Measurements from ENCODE around the gene HOXC4. TPM values are rescaled to one million over a fixed set of nuclear protein-coding genes. Genes with fewer than 3 reads are reported as not detected.

The HOXC4 gene
- total and polyA plus RNA-seq, 2 experiments from 2014 or later: not detected

DNA sequence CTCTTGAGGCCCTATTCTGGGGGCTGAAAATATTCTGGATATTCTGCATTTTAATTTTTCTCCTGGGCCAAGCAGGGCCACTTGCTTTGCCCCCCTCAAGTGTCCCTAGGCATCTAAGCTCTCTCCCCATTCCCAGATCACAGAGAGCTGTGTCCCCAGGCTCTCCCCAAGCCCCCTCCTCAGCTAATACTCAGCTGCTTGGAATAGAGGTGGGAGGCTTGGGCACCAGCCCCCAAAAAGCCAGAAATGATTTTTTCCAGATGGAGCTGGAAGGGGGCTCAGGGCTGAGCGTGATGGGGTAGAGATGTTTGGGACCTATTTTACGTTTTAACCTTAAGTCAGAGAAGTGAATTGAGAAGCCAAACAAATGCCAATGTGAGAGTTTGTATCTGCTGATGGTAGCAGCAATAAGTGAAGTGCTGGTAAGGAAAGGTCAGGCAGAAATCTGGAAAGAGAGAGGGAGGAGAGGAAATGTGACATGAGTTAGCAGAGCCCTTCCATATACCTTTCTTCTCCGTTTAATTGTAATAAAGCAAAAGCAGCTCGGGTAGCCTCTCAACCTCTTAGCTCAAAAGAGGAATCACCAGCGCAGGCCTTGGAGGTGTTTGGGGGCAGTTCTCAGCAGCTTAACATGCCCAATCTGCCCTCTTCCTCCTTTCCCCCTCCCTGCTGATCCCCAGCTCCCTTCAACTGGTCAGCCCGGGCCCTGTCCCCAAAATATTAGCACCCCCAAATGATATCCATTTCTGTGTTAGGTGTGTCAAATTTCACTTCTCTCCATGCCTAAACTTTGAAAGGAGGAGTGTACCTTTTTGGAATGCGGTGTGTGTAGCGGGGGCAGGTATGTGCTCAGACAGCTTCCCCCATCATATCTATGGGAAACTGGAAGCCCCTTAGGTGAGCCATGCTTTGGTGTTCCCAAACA is 30.4 kb upstream of the HOXC4 start:
- Histone ChIP-seq H3K4me1 (ENCODE audit: low read depth) (peaks cover 19% of the 10 kb centered on the region), H3K9me3 (ENCODE audit: low read depth) (no peaks in the 10 kb centered on the region), H3K36me3 (no peaks in the 10 kb centered on the region), H3K27me3 (peaks cover 100% of the 10 kb centered on the region), H3K27ac (no peak overlapping the region), H3K4me3 (no peak overlapping the region)
- DNase-seq (ENCODE audit: low read depth in 1 of 2, low spot score in 1 of 2): no peak
- TF ChIP-seq, protein P1, sequence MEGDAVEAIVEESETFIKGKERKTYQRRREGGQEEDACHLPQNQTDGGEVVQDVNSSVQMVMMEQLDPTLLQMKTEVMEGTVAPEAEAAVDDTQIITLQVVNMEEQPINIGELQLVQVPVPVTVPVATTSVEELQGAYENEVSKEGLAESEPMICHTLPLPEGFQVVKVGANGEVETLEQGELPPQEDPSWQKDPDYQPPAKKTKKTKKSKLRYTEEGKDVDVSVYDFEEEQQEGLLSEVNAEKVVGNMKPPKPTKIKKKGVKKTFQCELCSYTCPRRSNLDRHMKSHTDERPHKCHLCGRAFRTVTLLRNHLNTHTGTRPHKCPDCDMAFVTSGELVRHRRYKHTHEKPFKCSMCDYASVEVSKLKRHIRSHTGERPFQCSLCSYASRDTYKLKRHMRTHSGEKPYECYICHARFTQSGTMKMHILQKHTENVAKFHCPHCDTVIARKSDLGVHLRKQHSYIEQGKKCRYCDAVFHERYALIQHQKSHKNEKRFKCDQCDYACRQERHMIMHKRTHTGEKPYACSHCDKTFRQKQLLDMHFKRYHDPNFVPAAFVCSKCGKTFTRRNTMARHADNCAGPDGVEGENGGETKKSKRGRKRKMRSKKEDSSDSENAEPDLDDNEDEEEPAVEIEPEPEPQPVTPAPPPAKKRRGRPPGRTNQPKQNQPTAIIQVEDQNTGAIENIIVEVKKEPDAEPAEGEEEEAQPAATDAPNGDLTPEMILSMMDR (IDR thresholded peaks at IDR 0.05; ENCODE audit: low read depth, low read length): no peak

DNA sequence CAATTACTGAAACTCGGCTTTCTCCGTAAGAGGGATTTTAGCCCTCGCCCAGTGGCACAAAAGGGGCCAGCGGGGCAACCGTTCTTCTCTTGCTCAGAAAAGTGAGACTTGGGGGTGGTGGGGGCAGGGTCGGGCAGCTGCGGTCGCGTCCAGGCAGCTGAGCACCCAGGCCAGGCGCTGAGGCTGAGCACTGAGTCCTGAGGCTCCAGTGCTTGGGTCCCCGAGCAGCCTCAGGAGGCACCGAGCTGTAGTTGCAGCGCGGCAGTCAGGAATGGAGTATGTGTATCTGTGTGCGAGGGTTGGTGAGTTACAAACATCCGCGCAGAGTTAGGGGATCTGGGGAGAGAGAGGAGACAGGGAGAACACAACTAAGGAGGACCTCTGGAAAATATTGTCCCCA is 29.5 kb upstream of the HOXC4 start:
- TF ChIP-seq, protein P1 (IDR thresholded peaks at IDR 0.05; ENCODE audit: low read depth, low read length): no peak
- no peak overlapping the region for H3K4me3 ChIP-seq
- peaks cover 15% of the 10 kb centered on the region for H3K4me1 ChIP-seq (ENCODE audit: low read depth)
- no peak for DNase-seq (ENCODE audit: low read depth in 1 of 2, low spot score in 1 of 2)
- peaks cover 100% of the 10 kb centered on the region for H3K27me3 ChIP-seq
- H3K9me3 ChIP-seq (ENCODE audit: low read depth): no peaks in the 10 kb centered on the region
- no peaks in the 10 kb centered on the region for H3K36me3 ChIP-seq
- no peak overlapping the region for H3K27ac ChIP-seq

GRCh38 chr12:54024581-54025305 is 28.9 kb upstream of the HOXC4 start:
- Histone ChIP-seq H3K27me3 (peaks cover 100% of the 10 kb centered on the region), H3K36me3 (no peaks in the 10 kb centered on the region), H3K4me1 (ENCODE audit: low read depth) (peaks cover 8% of the 10 kb centered on the region), H3K27ac (no peak overlapping the region), H3K4me3 (no peak overlapping the region), H3K9me3 (ENCODE audit: low read depth) (no peaks in the 10 kb centered on the region)
- TF ChIP-seq, protein P1 (IDR thresholded peaks at IDR 0.05; ENCODE audit: low read depth, low read length): no peak
- no peak for DNase-seq (ENCODE audit: low read depth in 1 of 2, low spot score in 1 of 2)

GRCh38 chr12:54025499-54026405 is 27.9 kb upstream of the HOXC4 start:
- no peak overlapping the region for H3K4me3 ChIP-seq
- H3K4me1 ChIP-seq (ENCODE audit: low read depth): no peaks in the 10 kb centered on the region
- no peak for DNase-seq (ENCODE audit: low read depth in 1 of 2, low spot score in 1 of 2)
- H3K36me3 ChIP-seq: no peaks in the 10 kb centered on the region
- TF ChIP-seq, protein P1 (IDR thresholded peaks at IDR 0.05; ENCODE audit: low read depth, low read length): no peak
- no peak overlapping the region for H3K27ac ChIP-seq
- no peaks in the 10 kb centered on the region for H3K9me3 ChIP-seq (ENCODE audit: low read depth)
- H3K27me3 ChIP-seq: peaks cover 100% of the 10 kb centered on the region
